ENCODE data around the gene TRIM44. TPM values are rescaled to one million over a fixed set of nuclear protein-coding genes. Genes with fewer than 3 reads are reported as not detected.
"Not testable (repeated sequence)": the region's sequence is repeated elsewhere in the genome, so short reads cannot be mapped to it uniquely, and the experiment has no call there.

The TRIM44 gene
- total and polyA plus RNA-seq, 3 donors from 2014 or later, result 37.1 to 42.3 (median 41.6) TPM

DNA sequence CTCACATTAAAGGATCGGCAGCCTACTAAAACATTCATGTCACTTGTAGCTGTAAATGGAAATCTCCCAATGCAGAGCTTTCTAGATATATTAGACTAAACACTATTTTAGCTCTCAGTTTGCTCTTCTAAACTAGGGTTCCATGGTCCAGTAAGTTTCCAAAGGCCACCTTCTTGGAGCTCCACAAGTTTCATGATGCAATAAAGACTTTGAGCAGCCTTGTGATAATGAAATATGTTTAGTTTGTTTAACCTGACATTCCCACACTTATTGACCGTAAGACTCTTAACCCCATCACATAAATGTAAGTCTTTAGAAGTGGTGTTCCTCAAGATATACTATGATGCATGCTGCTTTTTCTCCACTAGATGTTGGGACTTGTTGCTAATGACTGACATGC, 87.7 kb downstream of the TRIM44 start:
- no peak for TF ChIP-seq CTCF (IDR thresholded peaks at IDR 0.05)
- no peak for TF ChIP-seq POLR2A (IDR thresholded peaks at IDR 0.05)
- H3K9me3 ChIP-seq, result no peaks in the 10 kb centered on the region
- H3K4me3 ChIP-seq, result no peak overlapping the region
- no peaks in the 10 kb centered on the region for H3K36me3 ChIP-seq (ENCODE audit: low read depth, missing control alignments)
- 94 to 95% methylated on average over 2 of the region's 2 CpGs for WGBS, 2 donors
- H3K27ac ChIP-seq, result no peak overlapping the region
- intact Hi-C loops (cut with DNase I; ENCODE audit: low total_unique reads), result no loop called here
- no peaks in the 10 kb centered on the region for H3K27me3 ChIP-seq
- DNase-seq, result no peak
- H3K4me1 ChIP-seq, result no peaks in the 10 kb centered on the region

GRCh38 chr11:35750981-35751663, 88.5 kb downstream of the TRIM44 start:
- Histone ChIP-seq H3K27me3 (no peaks in the 10 kb centered on the region), H3K4me1 (no peaks in the 10 kb centered on the region), H3K27ac (no peak overlapping the region), H3K9me3 (no peaks in the 10 kb centered on the region), H3K36me3 (ENCODE audit: low read depth, missing control alignments) (no peaks in the 10 kb centered on the region), H3K4me3 (no peak overlapping the region)
- intact Hi-C loops (cut with DNase I; ENCODE audit: low total_unique reads), result no loop called here
- TF ChIP-seq POLR2A (IDR thresholded peaks at IDR 0.05) (no peak), CTCF (IDR thresholded peaks at IDR 0.05) (no peak)
- no peak for DNase-seq
- 94 to 95% methylated on average over 4 of the region's 4 CpGs for WGBS, 2 donors

- no peak overlapping the region for H3K4me3 ChIP-seq
- H3K27ac ChIP-seq, result no peak overlapping the region
- no peaks in the 10 kb centered on the region for H3K9me3 ChIP-seq
- DNase-seq, result no peak
- intact Hi-C loops (cut with DNase I; ENCODE audit: low total_unique reads), result no loop called here
- H3K36me3 ChIP-seq (ENCODE audit: low read depth, missing control alignments), result no peaks in the 10 kb centered on the region
- H3K4me1 ChIP-seq, result no peaks in the 10 kb centered on the region
- H3K27me3 ChIP-seq, result no peaks in the 10 kb centered on the region
- WGBS, 2 donors, result 74 to 87% methylated on average over 1 of the region's 1 CpG
- TF ChIP-seq CTCF (IDR thresholded peaks at IDR 0.05) (no peak), POLR2A (IDR thresholded peaks at IDR 0.05) (no peak)
Observed at GRCh38 chr11:35751664-35752061, 89.1 kb downstream of the TRIM44 start.

GRCh38 chr11:35752115-35752514, 89.5 kb downstream of the TRIM44 start:
- Histone ChIP-seq H3K27ac (no peak overlapping the region), H3K4me1 (no peaks in the 10 kb centered on the region), H3K4me3 (no peak overlapping the region), H3K9me3 (no peaks in the 10 kb centered on the region), H3K36me3 (ENCODE audit: low read depth, missing control alignments) (no peaks in the 10 kb centered on the region), H3K27me3 (no peaks in the 10 kb centered on the region)
- no peak for TF ChIP-seq CTCF (IDR thresholded peaks at IDR 0.05)
- no peak for TF ChIP-seq POLR2A (IDR thresholded peaks at IDR 0.05)
- 83 to 84% methylated on average over 3 of the region's 3 CpGs for WGBS, 2 donors
- intact Hi-C loops (cut with DNase I; ENCODE audit: low total_unique reads), result no loop called here
- no peak for DNase-seq

DNA sequence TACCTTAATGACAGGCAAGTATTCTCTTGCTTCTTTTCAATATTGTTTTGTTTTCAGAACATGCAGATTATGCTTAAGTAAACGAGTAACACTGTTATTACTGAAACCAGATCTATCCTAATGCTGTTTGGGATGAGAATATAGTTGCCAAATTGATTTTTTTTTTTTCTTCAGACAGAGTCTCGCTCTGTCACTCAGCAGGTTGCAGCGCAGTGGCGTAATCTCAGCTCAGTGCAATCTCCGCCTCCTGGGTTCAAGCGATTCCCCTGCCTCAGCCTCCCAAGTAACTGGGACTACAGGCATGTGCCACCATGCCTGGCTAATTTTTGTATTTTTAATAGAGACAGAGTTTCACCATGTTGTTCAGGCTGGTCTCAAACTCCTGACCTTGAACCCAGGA, 91.0 kb downstream of the TRIM44 start:
- DNase-seq; H3K27me3 ChIP-seq; intact Hi-C loops (cut with DNase I; ENCODE audit: low total_unique reads); H3K4me1 ChIP-seq; H3K9me3 ChIP-seq; H3K4me3 ChIP-seq; H3K36me3 ChIP-seq (ENCODE audit: low read depth, missing control alignments); H3K27ac ChIP-seq: not testable (repeated sequence)
- WGBS, 2 donors, result 93% methylated on average over 6 of the region's 6 CpGs

DNA sequence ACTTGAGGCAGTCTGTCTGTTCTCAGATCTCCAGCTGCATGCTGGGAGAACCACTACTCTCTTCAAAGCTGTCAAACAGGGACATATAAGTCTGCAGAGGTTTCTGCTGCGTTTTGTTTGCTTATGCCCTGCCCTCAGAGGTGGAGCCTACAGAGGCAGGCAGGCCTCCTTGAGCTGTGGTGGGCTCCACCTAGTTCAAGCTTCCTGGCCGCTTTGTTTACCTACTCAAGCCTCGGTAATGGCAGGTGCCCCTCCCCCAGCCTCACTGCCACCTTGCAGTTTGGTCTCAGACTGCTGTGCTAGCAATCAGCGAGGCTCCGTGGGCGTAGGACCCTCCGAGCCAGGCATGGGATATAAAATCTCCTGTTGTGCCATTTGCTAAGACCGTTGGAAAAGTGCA, 97.4 kb downstream of the TRIM44 start:
- H3K9me3 ChIP-seq; H3K27ac ChIP-seq; DNase-seq; H3K36me3 ChIP-seq (ENCODE audit: low read depth, missing control alignments); intact Hi-C loops (cut with DNase I; ENCODE audit: low total_unique reads); H3K4me3 ChIP-seq; H3K27me3 ChIP-seq: not testable (repeated sequence)
- 76 to 82% methylated on average over 7 to 8 of the region's 8 CpGs for WGBS, 2 donors
- H3K4me1 ChIP-seq, result peaks cover 15% of the 10 kb centered on the region

All from testis (tissue), 3 donors.